T-helper 1 cell treated with Interleukin-12 subunit alpha and Interleukin-12 subunit beta and Interleukin-4 antibody, amounts not matched to agents 30 μg/mL and 1 μg/mL, for 36 hours (primary cell): ENCODE measurements around the gene SRXN1.

Experiments
- H3K27ac Mint-ChIP-seq: one replicate; pipeline ENCODE4 v1.8.0; 2021; ENCODE audit warnings: mild to moderate bottlenecking, mixed read lengths
- H3K27me3 Mint-ChIP-seq: one replicate; pipeline ENCODE4 v1.8.0; 2021; ENCODE audit warnings: low read depth, mixed read lengths
- H3K36me3 Mint-ChIP-seq: one replicate; pipeline ENCODE4 v1.8.0; 2021; ENCODE audit warnings: low read depth, mixed read lengths
- H3K4me1 Mint-ChIP-seq: one replicate; pipeline ENCODE4 v1.8.0; 2021; ENCODE audit warnings: low read depth, mixed read lengths
- H3K4me3 Mint-ChIP-seq: one replicate; pipeline ENCODE4 v1.8.0; 2021; ENCODE audit warnings: mild to moderate bottlenecking, moderate library complexity, mixed read lengths
- H3K9me3 Mint-ChIP-seq: one replicate; pipeline ENCODE4 v1.8.0; 2021; ENCODE audit warnings: mixed read lengths

SRXN1 gene

DNA sequence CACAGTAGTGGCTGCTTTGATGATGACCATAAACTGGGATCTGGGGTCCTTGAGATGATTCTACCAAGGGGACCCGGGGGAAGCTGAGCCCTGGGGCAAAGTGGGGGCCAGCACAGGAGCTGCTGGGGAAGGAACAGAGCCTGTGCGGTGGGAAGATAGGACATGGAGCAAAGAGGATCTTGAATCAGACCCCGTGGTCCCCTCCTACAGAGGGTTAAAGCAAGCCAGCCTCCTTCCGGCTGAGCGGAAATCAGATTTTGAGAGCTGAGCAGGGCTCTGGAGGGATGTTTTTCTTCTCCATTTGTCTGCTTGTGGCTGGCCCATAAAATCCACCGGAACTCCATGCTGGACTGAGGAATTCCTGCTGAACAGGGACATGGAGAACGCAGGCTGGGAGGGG, 32.8 kb downstream of the SRXN1 start:
- Mint-ChIP-seq H3K27me3 (peaks cover 24% of the 10 kb centered on the region), H3K4me1 (no peaks in the 10 kb centered on the region), H3K36me3 (no peaks in the 10 kb centered on the region), H3K9me3 (peaks cover 5% of the 10 kb centered on the region), H3K27ac (no peak overlapping the region), H3K4me3 (no peak overlapping the region)

DNA sequence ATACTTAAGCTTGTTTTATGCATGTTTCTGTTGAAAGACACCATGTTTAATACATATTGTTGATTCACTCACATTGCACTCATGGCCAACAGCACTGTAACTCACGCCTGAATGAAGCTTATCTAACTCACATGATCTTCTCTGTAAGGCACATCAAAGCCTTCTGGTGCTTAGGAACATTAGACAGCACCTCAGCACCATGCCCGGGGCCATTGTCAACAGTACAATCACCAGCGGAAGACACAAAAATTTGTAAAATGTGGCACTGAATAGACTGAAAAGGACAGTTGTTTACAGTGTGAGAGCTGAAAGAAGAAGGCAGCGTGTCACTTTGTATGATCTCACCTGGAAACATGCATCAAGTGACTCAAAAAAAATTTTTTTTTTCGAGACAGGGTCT, 34.0 kb downstream of the SRXN1 start:
- peaks cover 26% of the 10 kb centered on the region for H3K27me3 Mint-ChIP-seq
- peaks cover 5% of the 10 kb centered on the region for H3K9me3 Mint-ChIP-seq
- H3K36me3 Mint-ChIP-seq: no peaks in the 10 kb centered on the region
- no peak overlapping the region for H3K27ac Mint-ChIP-seq
- no peaks in the 10 kb centered on the region for H3K4me1 Mint-ChIP-seq
- H3K4me3 Mint-ChIP-seq: no peak overlapping the region

DNA sequence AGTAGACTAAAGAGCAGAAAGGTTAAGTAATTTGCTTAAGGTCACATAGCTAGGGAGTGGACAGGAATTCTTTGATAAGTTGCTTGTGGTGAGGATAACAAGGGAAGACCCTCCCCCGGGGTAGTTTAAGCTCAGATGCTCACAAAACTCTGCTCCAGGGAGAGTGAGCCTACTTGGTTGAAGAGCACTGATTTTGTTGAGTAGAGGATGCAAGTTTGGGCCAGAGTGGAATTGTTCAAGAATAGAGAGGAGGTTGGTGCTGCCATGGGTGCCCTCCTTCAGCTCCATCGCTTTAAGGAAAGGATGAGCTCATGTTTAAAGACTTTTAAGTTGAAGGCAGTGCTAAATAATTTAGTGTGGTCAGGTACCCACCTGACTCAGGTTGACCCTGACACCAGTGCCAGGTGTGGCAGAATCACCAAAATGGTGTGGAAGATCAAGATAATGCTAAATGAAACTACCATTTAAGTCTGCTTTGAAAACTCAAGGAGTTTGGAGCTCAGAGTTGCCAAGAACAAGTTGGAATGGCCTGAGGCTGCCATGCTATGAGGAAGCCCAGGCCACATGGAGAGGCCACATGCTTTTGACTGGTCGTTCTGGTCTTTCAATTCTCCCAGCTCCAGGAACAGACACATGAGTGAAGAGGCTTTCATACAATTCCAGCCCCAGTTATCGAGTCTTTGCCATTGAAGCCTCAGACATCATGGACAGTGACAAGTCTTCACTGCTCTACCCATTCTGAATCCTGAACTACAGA, 34.9 kb downstream of the SRXN1 start:
- Mint-ChIP-seq H3K9me3 (peaks cover 5% of the 10 kb centered on the region), H3K36me3 (no peaks in the 10 kb centered on the region), H3K4me3 (no peak overlapping the region), H3K27ac (no peak overlapping the region), H3K27me3 (peaks cover 32% of the 10 kb centered on the region), H3K4me1 (no peaks in the 10 kb centered on the region)

DNA sequence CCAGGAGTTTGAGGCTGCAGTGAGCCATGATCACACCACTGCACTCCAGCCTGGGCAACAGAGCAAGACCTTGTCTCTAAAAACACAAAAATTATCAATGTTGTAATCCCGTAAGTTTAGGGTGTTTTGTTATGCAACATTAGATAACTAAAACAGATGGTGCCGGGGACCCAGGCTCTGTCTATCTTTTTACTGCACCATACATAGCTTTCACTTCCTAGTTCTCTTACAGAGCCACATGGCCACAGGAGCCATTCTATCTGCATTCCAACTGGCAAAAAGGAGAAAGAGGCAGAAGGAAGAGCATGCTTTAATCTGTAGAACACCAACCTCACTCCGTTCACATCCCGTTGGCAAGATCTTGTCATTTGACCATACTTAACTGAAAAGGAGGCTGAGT, 37.5 kb downstream of the SRXN1 start:
- H3K27me3 Mint-ChIP-seq: peaks cover 57% of the 10 kb centered on the region
- H3K36me3 Mint-ChIP-seq: no peaks in the 10 kb centered on the region
- peaks cover 1% of the 10 kb centered on the region for H3K4me1 Mint-ChIP-seq
- no peak overlapping the region for H3K27ac Mint-ChIP-seq
- no peak overlapping the region for H3K4me3 Mint-ChIP-seq
- peaks cover 5% of the 10 kb centered on the region for H3K9me3 Mint-ChIP-seq

DNA sequence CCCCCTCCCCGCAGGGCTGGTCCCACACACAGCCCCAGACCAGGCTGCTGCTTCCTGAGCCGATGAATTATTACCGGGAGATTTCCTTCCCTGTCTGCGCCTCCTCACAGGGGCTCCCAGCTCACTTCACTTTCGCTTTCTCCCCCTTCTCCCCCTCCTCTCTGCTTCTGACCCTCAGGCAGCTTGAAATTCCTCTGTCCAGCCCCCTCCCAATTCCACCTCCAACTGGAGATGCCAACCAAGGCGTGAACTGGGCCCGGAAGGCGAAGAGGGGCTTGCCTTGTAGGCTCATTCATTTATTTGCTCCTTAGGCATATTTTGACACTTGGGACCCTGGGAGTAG, 41.2 kb downstream of the SRXN1 start:
- Mint-ChIP-seq H3K4me1 (peaks cover 4% of the 10 kb centered on the region), H3K27me3 (peaks cover 64% of the 10 kb centered on the region), H3K4me3 (no peak overlapping the region), H3K27ac (no peak overlapping the region), H3K36me3 (no peaks in the 10 kb centered on the region), H3K9me3 (no peaks in the 10 kb centered on the region)

DNA sequence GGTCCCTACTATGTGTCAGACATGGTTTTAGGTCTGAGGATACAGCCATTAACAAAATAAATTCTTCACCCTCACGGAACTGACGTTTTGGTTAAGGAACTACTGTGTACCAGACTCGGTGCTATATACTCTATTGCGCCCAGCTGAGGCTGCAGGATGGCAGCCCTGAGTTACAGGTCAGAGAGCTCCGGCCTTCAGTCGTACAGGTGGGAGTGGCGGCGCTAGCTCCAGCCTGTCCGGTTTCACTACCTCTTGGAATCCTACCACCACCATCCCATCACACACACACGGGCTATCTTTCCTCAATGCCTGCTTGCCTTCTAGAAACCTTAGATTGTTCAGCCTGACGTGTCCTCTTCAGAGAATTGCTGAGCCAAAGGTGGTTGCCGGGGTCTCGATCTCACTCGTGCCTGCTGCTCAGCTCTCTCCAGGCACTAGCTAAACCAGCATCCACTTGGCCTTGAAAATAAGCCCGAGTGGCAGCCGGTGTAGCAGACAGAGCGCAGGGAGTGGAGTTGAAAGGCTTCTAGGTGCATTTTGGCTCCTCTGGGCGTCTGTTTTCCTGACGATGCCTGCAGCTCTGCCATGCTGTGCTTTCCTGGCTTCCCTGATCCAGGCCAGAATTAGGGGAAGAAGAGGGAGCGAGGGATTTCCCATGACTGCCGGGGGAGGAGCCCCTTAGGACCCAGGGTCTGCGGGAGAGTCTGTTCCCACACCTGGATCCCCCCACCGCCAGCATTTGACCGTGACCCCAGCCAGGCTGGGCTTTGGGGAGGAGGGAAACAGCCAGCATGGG, 41.8 kb downstream of the SRXN1 start:
- H3K36me3 Mint-ChIP-seq: no peaks in the 10 kb centered on the region
- H3K27ac Mint-ChIP-seq: no peak overlapping the region
- peaks cover 64% of the 10 kb centered on the region for H3K27me3 Mint-ChIP-seq
- H3K4me1 Mint-ChIP-seq: peaks cover 4% of the 10 kb centered on the region
- H3K4me3 Mint-ChIP-seq: no peak overlapping the region
- no peaks in the 10 kb centered on the region for H3K9me3 Mint-ChIP-seq

DNA sequence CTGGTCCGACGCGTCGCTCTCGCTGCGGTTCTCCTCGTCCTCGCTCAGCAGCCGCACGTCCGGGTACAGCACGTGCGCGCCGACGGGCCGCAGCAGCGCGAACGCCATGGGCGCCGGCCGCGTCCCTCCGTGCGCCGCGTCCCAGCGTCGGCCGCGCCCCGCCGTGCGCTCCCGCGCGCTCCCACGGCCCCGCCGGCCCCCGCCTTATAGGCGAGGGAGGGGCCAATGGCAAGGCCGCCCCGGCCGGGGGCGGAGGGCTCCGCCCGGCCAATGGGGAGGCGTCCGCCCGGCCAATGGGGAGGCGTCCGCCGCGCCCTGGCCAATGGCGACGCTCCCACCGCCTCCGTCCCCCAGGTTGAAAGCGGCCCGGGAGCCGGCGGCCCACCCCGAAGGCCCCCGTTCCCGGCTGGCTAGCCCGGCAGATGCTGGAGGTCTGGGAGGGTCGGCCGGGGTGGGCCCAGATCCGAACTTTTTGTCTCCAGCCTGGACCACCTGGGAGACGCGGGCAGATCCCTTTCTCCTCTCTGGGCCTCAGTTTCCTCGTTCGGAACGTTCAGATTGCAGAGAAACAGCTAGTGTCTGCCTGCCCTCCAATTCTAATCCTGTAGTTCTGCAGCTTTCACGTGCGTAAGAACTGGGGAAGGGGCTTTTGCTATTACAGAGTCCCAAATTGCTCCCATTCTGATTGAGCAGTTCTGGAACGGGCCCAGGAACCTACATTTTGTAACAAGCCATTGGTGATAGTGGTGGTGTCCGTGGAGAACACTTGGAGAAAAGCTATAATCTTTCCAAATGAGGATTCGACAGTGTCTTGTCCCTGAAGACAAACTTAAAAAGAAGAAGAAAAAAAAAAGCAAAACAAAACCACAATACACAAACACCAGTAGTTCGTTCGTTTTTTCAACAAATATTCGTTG, 42.6 kb downstream of the SRXN1 start, which contains the start of gene TCF15:
TCF15 (minus strand) TSS at position 180 of the 917 bp plus-strand sequence; CDS start at position 108, 72 bp downstream.
- Mint-ChIP-seq H3K4me1 (peaks cover 4% of the 10 kb centered on the region), H3K4me3 (no peak within 1 kb of the TSS), H3K27me3 (peaks cover 60% of the 10 kb centered on the region), H3K36me3 (no peaks in the 10 kb centered on the region), H3K9me3 (no peaks in the 10 kb centered on the region), H3K27ac (no peak within 1 kb of the TSS)

DNA sequence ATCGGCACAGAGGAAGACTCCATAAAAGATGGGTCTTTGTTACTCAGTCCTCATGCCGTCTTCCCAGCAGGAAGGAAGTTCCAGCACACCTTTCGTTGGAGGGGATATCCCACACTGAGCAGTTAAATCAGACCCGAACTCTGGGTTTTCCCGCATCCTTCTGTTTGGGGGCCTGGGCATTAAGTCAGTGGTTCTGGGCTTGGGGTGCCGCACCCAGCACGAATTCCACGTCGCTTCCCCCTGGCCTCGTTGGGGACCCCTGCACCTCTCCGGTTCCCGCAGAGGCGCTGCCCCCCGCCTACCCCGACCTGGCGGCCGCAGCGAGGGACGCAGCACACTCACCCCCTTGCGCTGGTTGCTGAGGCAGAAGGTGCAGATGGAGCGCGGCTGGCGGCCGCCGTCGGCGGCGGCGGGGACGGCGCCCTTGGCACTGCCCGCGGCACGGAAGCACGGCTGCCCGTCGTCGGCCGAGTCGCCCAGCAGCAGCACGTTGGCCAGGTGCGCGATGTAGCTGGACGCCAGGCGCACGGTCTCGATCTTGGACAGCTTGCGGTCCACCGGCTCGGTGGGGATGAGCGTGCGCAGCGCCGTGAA, 43.5 kb downstream of the SRXN1 start:
- H3K4me3 Mint-ChIP-seq: no peak overlapping the region
- H3K36me3 Mint-ChIP-seq: no peaks in the 10 kb centered on the region
- peaks cover 4% of the 10 kb centered on the region for H3K4me1 Mint-ChIP-seq
- H3K9me3 Mint-ChIP-seq: no peaks in the 10 kb centered on the region
- no peak overlapping the region for H3K27ac Mint-ChIP-seq
- H3K27me3 Mint-ChIP-seq: peaks cover 54% of the 10 kb centered on the region

DNA sequence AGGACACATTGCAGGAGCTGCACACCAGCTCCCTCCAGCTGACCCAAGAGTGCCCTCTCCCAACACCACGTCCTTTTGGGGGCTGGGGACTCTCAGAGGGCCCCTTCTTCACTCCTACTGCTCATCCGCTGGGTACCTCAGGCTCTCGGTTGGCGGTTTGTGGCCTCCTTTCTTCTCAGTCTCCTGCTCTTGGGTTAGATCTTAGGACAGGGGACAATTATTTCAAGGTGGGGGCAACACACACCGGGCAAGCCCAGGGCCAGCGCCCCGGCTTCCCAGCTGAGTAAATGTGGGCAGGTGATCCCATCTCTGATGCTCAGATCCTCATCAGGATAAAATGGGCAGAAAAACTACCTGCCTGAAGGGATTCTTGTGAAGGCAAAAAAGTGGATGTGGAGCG, 44.0 kb downstream of the SRXN1 start:
- Mint-ChIP-seq H3K36me3 (no peaks in the 10 kb centered on the region), H3K27ac (no peak overlapping the region), H3K27me3 (peaks cover 54% of the 10 kb centered on the region), H3K4me3 (no peak overlapping the region), H3K4me1 (peaks cover 4% of the 10 kb centered on the region), H3K9me3 (no peaks in the 10 kb centered on the region)

DNA sequence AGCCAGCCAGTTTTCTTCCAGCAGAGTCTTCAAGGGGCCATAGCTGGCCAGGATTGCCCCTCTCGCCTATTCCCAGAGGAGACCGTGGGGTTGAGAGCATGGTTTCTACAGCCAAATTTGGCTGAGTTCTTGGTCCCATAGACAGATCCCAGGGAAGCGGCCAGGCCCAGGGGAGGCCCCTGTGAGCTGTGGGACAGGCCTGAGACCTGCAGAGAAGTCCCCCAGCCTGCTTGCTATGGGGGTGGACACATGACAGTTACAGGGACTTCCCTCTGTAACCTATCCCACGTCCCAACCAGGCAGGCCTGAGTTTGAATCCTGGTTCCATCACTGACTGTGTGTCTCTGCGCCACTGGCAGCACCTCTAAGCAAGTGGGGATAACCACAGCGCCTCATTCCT, 45.5 kb downstream of the SRXN1 start:
- Mint-ChIP-seq H3K4me3 (no peak overlapping the region), H3K4me1 (peaks cover 4% of the 10 kb centered on the region), H3K27me3 (peaks cover 41% of the 10 kb centered on the region), H3K36me3 (no peaks in the 10 kb centered on the region), H3K27ac (no peak overlapping the region), H3K9me3 (no peaks in the 10 kb centered on the region)

DNA sequence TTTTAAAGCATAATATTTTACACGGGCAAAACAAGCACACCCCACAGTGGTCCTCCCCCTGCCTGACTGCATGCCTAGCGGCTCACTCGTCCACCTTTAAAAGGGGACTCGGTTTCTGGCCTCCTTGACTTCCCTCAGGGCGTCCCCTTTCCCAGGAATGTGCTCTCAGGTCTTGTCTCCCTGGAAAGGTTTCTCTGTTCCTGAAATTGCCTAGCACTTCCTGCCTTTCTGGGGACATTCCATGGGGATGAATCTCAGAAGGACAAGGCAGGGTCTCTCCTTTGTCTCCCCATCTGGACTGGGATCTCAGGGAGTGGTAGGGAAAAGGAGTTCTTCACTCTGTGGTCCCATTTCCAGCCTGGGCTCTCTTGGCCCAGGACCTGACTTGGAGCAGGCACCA, 47.8 kb downstream of the SRXN1 start:
- Mint-ChIP-seq H3K36me3 (no peaks in the 10 kb centered on the region), H3K27ac (no peak overlapping the region), H3K4me3 (no peak overlapping the region), H3K27me3 (peaks cover 22% of the 10 kb centered on the region), H3K4me1 (peaks cover 3% of the 10 kb centered on the region), H3K9me3 (no peaks in the 10 kb centered on the region)

DNA sequence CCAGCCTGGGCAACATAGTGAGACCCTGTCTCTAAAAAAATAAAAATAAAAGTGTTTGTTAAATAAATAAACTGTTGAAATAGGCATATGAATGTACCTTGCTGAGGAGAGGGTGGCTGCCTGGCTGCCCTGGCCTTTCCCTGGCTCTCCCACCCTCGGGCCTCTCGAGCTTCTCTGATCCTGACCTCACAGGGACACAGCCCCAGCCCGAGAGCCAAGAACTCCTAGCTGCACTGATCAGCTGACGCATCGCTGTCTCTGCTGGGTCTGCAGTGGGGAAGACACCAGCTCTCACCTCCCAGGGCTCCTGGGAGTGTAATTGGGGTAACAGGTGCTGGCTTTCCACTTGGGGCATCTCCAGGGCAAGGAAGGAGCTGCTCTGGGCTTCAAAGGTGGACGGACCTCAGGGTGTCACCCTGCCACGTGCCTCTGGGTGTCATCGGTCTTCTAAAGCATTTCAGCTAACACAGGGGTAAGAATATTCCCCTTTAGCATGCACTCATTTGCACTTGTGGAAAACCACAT, 49.8 kb downstream of the SRXN1 start:
- Mint-ChIP-seq H3K27ac (no peak overlapping the region), H3K4me1 (peaks cover 3% of the 10 kb centered on the region), H3K4me3 (no peak overlapping the region), H3K27me3 (peaks cover 11% of the 10 kb centered on the region), H3K36me3 (no peaks in the 10 kb centered on the region), H3K9me3 (no peaks in the 10 kb centered on the region)

DNA sequence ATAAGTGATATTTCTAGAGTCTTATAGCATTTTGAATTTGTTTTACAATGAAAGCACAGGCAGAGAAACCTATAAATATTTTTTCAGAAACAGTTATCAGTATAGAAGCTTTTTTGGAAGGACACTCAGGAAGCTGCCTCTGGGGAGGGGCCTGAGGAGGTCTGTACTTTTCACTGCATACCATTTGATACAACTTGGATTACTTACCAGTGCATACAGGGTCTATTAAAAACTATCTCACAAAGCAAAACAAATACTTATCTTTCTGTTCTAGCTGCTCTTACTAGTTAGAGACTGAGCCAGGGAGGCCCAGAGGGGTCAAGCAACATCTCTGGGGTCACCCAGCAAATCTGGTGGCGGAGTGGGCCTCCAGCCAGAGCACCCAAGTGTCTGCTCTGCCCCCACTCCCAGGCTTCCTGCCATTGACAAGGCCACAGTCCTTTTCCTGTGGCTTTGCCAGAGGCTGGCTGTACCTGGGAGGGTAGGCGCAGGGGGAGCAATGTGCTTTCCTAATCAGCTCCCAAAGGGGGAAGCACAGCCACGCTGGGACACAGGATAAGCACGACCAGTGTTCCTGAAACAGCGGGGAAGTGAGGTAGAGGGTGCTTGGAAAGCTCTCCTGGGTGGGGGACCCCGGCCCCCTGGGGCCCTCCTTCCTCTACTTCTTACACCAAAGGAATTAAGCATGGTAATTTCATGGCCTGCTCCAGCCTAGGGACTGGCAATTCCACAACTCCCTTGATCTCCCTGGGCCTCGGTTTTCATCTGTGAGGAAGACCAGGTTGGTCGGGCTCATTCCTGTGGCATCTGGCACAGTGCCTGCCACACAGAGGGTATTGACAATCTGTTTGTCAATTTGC, 50.7 kb downstream of the SRXN1 start:
- peaks cover 3% of the 10 kb centered on the region for H3K4me1 Mint-ChIP-seq
- H3K27ac Mint-ChIP-seq: no peak overlapping the region
- no peaks in the 10 kb centered on the region for H3K36me3 Mint-ChIP-seq
- no peak overlapping the region for H3K4me3 Mint-ChIP-seq
- H3K9me3 Mint-ChIP-seq: no peaks in the 10 kb centered on the region
- H3K27me3 Mint-ChIP-seq: peaks cover 4% of the 10 kb centered on the region
